Right ventricle myocardium superior (tissue), 1 donor: ENCODE data around the gene CHRNA10. TPM values are rescaled to one million over a fixed set of nuclear protein-coding genes. Genes with fewer than 3 reads are reported as not detected.

ENCODE experiments used
- total RNA-seq: library from RNA; stranded (reverse); fragmentation: NEBNext Ultra II Directional; extraction: Animal tissue kit (Norgen Biotek cat#: 25700); gene quantifications from one replicate; pipeline ENCODE4 v1.2.1, GENCODE V29; 2021
- donor health status: DM: no; HTN: yes; CAD: no; lungs with severe emphysema.

The CHRNA10 gene
- total RNA-seq, 1 donor from 2014 or later: 1.6 TPM

Other genes with a start within 250 kb of the CHRNA10 start
- gene ART5, start 29.4 kb downstream of the CHRNA10 start, total RNA-seq: 4.7 TPM
- gene ART1, start 26.3 kb downstream of the CHRNA10 start, total RNA-seq: 2.3 TPM
- 43.2 TPM for gene NUP98, start 126.2 kb upstream of the CHRNA10 start, total RNA-seq
- gene PGAP2, start 137.2 kb upstream of the CHRNA10 start, total RNA-seq: 26.8 TPM
- gene RHOG, start 169.6 kb upstream of the CHRNA10 start, total RNA-seq: 22.3 TPM
- 27.5 TPM for gene STIM1, start 184.3 kb upstream of the CHRNA10 start, total RNA-seq